PC-3 (cell line): ENCODE data around the gene SPIB.

ENCODE experiments used
- CTCF ChIP-seq: fragments of 300-600 bp; sonication (generic); conservative IDR thresholded peaks from 2 replicates; pipeline ENCODE4 v1.5.1; 2017; ENCODE audit warnings: antibody characterized with exemption, low read depth, mild to moderate bottlenecking, low read length
- EZH2 ChIP-seq: fragments of 300-600 bp; sonication (generic); IDR thresholded peaks from one replicate; pipeline ENCODE4 v1.6.1; 2017; ENCODE audit warnings: antibody characterized with exemption, mild to moderate bottlenecking, low read length; ENCODE audit not compliant: unreplicated experiment
- EZH2phosphoT487 ChIP-seq: fragments of 300-600 bp; sonication (generic); IDR thresholded peaks from 2 replicates; pipeline ENCODE4 v1.6.1; 2018; ENCODE audit warnings: mild to moderate bottlenecking, antibody characterized with exemption, low read length, borderline replicate concordance

- TF ChIP-seq CTCF (no peak), EZH2 (no peak), EZH2phosphoT487 (no peak)
These were observed 41.5 kb downstream of the SPIB start for GRCh38 chr19:50460161-50460765.
